Kidney (tissue), 14 donors: ENCODE measurements around the gene SREBF1. TPM values are rescaled to one million over a fixed set of nuclear protein-coding genes. Genes with fewer than 3 reads are reported as not detected.

Source experiments
- DNase-seq, 5 donors: peaks; one replicate each; pipeline ENCODE4 v3.0.0-alpha.2; 2013 to 2020
- FAIRE-seq: peaks from 2 replicates; lab custom pipeline; 2012; peaks lifted over from hg19 to GRCh38; lab: Jason Lieb, UNC
- H3K27ac ChIP-seq, 2 donors: one replicate each; pipeline ENCODE4 v1.7.0; 2013; ENCODE audit warnings: low read depth in 2 of 2, low read length in 2 of 2, inconsistent platforms in 1 of 2
- H3K27me3 ChIP-seq: one replicate; pipeline ENCODE4 v1.7.1; 2013; ENCODE audit warnings: low read length, inconsistent platforms; ENCODE audit not compliant: control insufficient read depth, insufficient read depth
- H3K36me3 ChIP-seq, 3 donors: one replicate each; pipeline versions ENCODE4 v1.7.0 to v1.7.1; 2013; ENCODE audit warnings: low read length in 3 of 3, control low read depth in 1 of 3, inconsistent platforms in 1 of 3; ENCODE audit not compliant: insufficient read depth in 3 of 3, control insufficient read depth in 2 of 3
- H3K4me1 ChIP-seq, 3 donors: one replicate each; pipeline versions ENCODE4 v1.7.0 to v1.7.1; 2013; ENCODE audit warnings: low read length in 3 of 3, inconsistent platforms in 1 of 3, low read depth in 1 of 3; ENCODE audit not compliant: control insufficient read depth in 2 of 3, insufficient read depth in 2 of 3
- H3K4me3 ChIP-seq, 3 donors: one replicate each; pipeline versions ENCODE4 v1.7.0 to v1.8.1; 2013; ENCODE audit warnings: low read length in 3 of 3, control low read depth in 1 of 3, inconsistent platforms in 1 of 3
- H3K9ac ChIP-seq, 3 donors: one replicate each; pipeline versions ENCODE4 v1.7.0 to v1.7.1; 2013; ENCODE audit warnings: low read length in 3 of 3, control low read depth in 1 of 3, inconsistent platforms in 1 of 3
- H3K9me3 ChIP-seq, 3 donors: one replicate each; pipeline versions ENCODE4 v1.7.0 to v1.7.1; 2013; ENCODE audit warnings: low read length in 3 of 3, control low read depth in 1 of 3, inconsistent platforms in 1 of 3; ENCODE audit not compliant: control insufficient read depth in 2 of 3, insufficient read depth in 1 of 3
- intact Hi-C: fragments of 100-400 bp; cut with DNase I; formaldehyde crosslinking; loops from one replicate; pipeline ENCODE4 v1.11.1; 2022
- polyA plus RNA-seq: library from polyadenylated mRNA; stranded (reverse); fragments of 350-450 nt; fragmentation: Illumina TruSeq; extraction: RNeasy Lipid Tissue Mini Kit (QIAGEN cat#74804); gene quantifications from one replicate; pipeline ENCODE4 v1.2.3, GENCODE V29; 2014; ENCODE audit warnings: low read depth, low replicate concordance; ENCODE audit not compliant: insufficient read depth
- total RNA-seq: library from RNA; stranded (reverse); fragmentation: NEBNext Ultra II Directional; extraction: Animal tissue kit (Norgen Biotek cat#: 25700); gene quantifications from one replicate; pipeline ENCODE4 v1.2.1, GENCODE V29; 2021
- TF ChIP-seq, protein P1 (sequence below): IDR thresholded peaks from 3 replicates; pipeline ENCODE4 v1.5.1; 2012; ENCODE audit warnings: mild to moderate bottlenecking, moderate library complexity, borderline replicate concordance; ENCODE audit not compliant: insufficient read depth; ENCODE audit errors: extremely low read depth
- donor health status: control.
- donor health status: control.
- donor health status: control.
- donor health status: control.
- donor health status: control.
- donor health status: DM: yes; HTN: yes; CAD: no.
- donor health status: Normal renal cell carcinoma (clear cell type).

The SREBF1 gene
- total and polyA plus RNA-seq, 2 donors from 2014 or later, result 37.6 to 48.3 TPM

DNA sequence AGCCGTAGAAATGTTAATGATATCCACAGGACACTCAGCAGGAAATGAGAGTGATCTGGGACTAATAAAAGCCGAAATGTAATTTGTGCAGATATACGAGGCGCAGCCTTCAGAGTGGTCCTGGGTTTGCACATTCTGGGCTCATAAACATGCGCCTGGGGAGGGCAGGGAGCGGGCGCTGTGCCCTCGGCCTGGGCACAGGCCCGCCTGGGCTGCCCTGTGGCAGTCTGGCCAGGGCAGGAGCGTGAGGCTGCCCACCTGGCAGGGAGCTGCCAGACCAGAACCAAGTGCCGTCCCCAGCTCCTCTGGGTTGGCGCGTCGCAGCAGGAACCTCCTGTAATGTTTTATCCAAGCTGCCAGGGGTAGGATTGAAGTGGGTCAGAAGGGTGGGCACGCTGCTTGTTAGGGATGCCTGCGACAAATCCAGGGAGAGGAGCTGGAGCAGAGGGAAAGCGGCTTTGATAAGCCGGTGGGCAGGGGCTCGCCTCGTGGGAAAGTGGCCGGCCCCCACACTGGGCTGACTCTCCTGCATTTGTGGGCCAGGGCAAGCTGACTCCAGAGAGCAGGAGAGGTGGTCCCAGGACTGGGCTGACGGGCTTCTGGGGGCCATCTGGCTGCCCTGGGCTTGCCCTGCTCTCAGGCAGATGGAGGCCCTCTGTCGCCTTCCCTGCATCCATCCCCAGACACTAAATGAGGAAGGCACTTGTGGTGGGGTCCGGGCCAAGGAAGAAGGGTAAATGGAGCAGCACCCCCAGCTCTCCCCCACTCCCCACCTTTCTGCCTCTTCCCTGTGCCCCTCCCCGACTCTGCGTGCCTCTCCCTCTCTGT, 45.9 kb downstream of the SREBF1 start:
- peak overlapping the region in 1 of 2 donors; percentile 17 for H3K27ac ChIP-seq
- FAIRE-seq (no peak), DNase-seq (no peak)
- intact Hi-C loops, result no loop called here
- no peak overlapping the region for H3K9ac ChIP-seq
- TF ChIP-seq, protein P1, sequence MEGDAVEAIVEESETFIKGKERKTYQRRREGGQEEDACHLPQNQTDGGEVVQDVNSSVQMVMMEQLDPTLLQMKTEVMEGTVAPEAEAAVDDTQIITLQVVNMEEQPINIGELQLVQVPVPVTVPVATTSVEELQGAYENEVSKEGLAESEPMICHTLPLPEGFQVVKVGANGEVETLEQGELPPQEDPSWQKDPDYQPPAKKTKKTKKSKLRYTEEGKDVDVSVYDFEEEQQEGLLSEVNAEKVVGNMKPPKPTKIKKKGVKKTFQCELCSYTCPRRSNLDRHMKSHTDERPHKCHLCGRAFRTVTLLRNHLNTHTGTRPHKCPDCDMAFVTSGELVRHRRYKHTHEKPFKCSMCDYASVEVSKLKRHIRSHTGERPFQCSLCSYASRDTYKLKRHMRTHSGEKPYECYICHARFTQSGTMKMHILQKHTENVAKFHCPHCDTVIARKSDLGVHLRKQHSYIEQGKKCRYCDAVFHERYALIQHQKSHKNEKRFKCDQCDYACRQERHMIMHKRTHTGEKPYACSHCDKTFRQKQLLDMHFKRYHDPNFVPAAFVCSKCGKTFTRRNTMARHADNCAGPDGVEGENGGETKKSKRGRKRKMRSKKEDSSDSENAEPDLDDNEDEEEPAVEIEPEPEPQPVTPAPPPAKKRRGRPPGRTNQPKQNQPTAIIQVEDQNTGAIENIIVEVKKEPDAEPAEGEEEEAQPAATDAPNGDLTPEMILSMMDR, result no peak
- H3K9me3 ChIP-seq, result no peaks in the 10 kb centered on the region
- peaks cover 0 to 3% (median 0%) of the 10 kb centered on the region in 3 donors for H3K36me3 ChIP-seq
- H3K27me3 ChIP-seq, result no peaks in the 10 kb centered on the region
- no peak overlapping the region for H3K4me3 ChIP-seq
- peaks cover 0 to 16% (median 2%) of the 10 kb centered on the region in 3 donors for H3K4me1 ChIP-seq

DNA sequence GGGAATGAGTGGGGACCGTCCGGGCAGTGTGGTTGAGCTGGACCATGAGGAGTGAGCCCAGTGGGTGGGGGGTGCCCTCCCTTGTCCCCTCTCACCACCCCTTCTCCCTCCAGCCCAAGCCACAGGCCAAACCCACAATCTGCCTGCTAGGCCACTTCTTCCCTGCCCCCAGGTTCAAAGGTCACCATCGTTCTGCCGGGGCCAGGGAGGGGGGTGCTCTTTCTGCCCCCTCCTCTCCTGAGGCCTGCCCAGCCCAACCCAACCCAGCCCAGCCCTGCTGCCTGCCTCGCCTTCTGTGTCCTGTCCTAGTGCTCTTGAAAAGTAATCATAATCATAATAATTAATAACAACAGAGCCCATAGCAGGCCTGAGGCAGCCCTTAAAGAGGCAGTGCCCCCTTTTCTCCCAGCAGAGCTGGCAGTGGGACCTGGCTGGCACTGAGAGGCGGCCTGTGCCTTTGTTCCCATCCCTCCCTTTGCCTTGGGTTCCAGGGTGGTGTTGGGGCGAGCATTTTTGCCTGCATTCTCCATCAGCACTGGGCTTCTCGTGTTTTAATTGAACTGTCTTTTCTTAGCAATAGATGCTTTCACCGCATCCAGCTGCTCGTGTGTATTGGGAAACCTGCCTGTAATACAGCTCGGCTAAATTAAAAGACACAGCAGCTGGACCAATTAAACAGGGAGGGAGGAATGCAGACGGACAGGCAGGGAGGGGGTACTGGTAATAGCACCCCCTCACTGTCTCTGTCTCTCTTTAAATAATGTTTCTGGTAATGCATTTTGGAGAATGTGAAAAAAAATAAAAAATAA, 46.8 kb downstream of the SREBF1 start:
- TF ChIP-seq, protein P1, result no peak
- Histone ChIP-seq H3K4me3 (no peak overlapping the region), H3K27me3 (no peaks in the 10 kb centered on the region), H3K9me3 (no peaks in the 10 kb centered on the region), H3K27ac (no peak overlapping the region), H3K4me1 (peaks cover 0 to 20% (median 2%) of the 10 kb centered on the region in 3 donors), H3K9ac (no peak overlapping the region), H3K36me3 (peaks cover 0 to 3% (median 0%) of the 10 kb centered on the region in 3 donors)
- DNase-seq (peak in 1 of 5 donors; percentile 61), FAIRE-seq (no peak)
- intact Hi-C loops, result no loop called here

DNA sequence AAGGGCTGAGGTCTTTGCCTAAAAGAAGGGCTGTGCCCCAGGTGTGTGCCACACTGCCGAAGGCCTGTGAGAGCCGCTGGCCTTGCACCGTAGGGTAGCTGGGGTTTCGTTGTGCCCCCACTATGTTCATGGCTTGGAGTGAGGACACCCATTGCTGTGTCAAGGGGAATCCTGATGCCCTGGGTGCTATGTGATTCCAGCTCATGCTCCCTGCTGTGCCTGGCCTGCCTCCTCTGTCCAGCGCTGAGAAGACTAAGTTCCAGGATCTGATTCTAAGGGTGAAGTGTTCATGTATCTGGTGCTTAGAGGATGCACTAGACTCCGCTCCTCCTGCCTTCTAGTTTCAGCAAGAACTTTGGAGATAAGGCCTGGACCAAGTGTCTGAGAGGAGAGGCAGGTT, 47.4 kb downstream of the SREBF1 start:
- H3K9me3 ChIP-seq, result no peaks in the 10 kb centered on the region
- no peak for DNase-seq
- intact Hi-C loops, result no loop called here
- no peak for FAIRE-seq
- H3K9ac ChIP-seq, result no peak overlapping the region
- H3K27me3 ChIP-seq, result no peaks in the 10 kb centered on the region
- TF ChIP-seq, protein P1, result no peak
- H3K36me3 ChIP-seq, result peaks cover 0 to 1% (median 0%) of the 10 kb centered on the region in 3 donors
- H3K4me1 ChIP-seq, result peaks cover 0 to 26% (median 2%) of the 10 kb centered on the region in 3 donors
- no peak overlapping the region for H3K4me3 ChIP-seq
- no peak overlapping the region for H3K27ac ChIP-seq
